Head of caudate nucleus (tissue), 42 donors: ENCODE results near the gene ANKRD37.

Experiments used
- DNase-seq, 42 donors: peaks; one replicate each; pipeline versions ENCODE4 v3.0.0 to v3.0.0-alpha.2; 2020 to 2021; ENCODE audit warnings: mixed read lengths in 7 of 42
- intact Hi-C: fragments of 100-400 bp; cut with DNase I; formaldehyde crosslinking; loops from one replicate; pipeline ENCODE4 v1.15.0; 2022

Gene ANKRD37

GRCh38 chr4:185405296-185405999 is 8.8 kb downstream of the ANKRD37 start:
- intact Hi-C loops = no loop called here
- no peak for DNase-seq

- intact Hi-C loops = no loop called here
Observed at GRCh38 chr4:185408432-185408831, 11.8 kb downstream of the ANKRD37 start.

GRCh38 chr4:185411849-185412248 is 15.2 kb downstream of the ANKRD37 start:
- intact Hi-C loops = no loop called here
- DNase-seq = no peak

More at GRCh38 chr4:185408432-185408831, 11.8 kb downstream of the ANKRD37 start:
- DNase-seq = no peak

- no peak for DNase-seq
- intact Hi-C loops = no loop called here
Observed at GRCh38 chr4:185412412-185412811, 15.8 kb downstream of the ANKRD37 start.

GRCh38 chr4:185416955-185417354 is 20.3 kb downstream of the ANKRD37 start:
- DNase-seq = no peak
- intact Hi-C loops = no loop called here

GRCh38 chr4:185421366-185422124 is 24.9 kb downstream of the ANKRD37 start:
- intact Hi-C loops = no loop called here
- no peak for DNase-seq

GRCh38 chr4:185424905-185425646 is 28.4 kb downstream of the ANKRD37 start:
- intact Hi-C loops = loop anchor here (5.0 kb wide), 1 partner anchor 47 kb away; the partner anchor contains the start of gene CCDC110
- peak in 6 of 42 donors; percentile 4 to 40 (median 13) for DNase-seq

GRCh38 chr4:185425647-185426352 is 29.2 kb downstream of the ANKRD37 start, which contains the start of gene UFSP2:
UFSP2 (minus strand) TSS chr4:185425964; CDS start chr4:185425868, 96 bp downstream.
- intact Hi-C loops = loop anchor here (5.0 kb wide), 1 partner anchor 47 kb away; the partner anchor contains the start of gene CCDC110
- peak; percentile 78 to 96 (median 91) for DNase-seq

- intact Hi-C loops = loop anchor here (5.0 kb wide), 1 partner anchor 45 kb away; the partner anchor contains the start of gene CCDC110
- DNase-seq = peak in 40 of 42 donors; percentile 12 to 78 (median 52)
Observed at GRCh38 chr4:185426960-185427688, 30.5 kb downstream of the ANKRD37 start.

GRCh38 chr4:185429660-185430059 is 33.0 kb downstream of the ANKRD37 start:
- no peak for DNase-seq
- intact Hi-C loops = loop anchor here (5.0 kb wide), 1 partner anchor 43 kb away; the partner anchor contains the start of gene CCDC110

- intact Hi-C loops = no loop called here
- DNase-seq = no peak
Observed at GRCh38 chr4:185435466-185435865, 38.8 kb downstream of the ANKRD37 start.

GRCh38 chr4:185437809-185438208 is 41.2 kb downstream of the ANKRD37 start:
- intact Hi-C loops = no loop called here
- no peak for DNase-seq

- no peak for DNase-seq
- intact Hi-C loops = no loop called here
Observed at GRCh38 chr4:185441479-185441878, 44.8 kb downstream of the ANKRD37 start.

- DNase-seq = no peak
- intact Hi-C loops = no loop called here
Observed at GRCh38 chr4:185445209-185445608, 48.6 kb downstream of the ANKRD37 start.
